MCF 10A (cell line): ENCODE results near the gene VAPA. TPM values are rescaled to one million over a fixed set of nuclear protein-coding genes. Genes with fewer than 3 reads are reported as not detected.

Source experiments
- BruUV-seq: library from RNA; stranded (reverse); fragments of 400-500 nt; replicated peaks from 2 replicates; lab custom pipeline; 2021; lab: Mats Ljungman, UMichigan
- CTCF ChIA-PET: fragments of 300-600 bp; sonication (Branson Sonifier 250); formaldehyde crosslinking; extraction: SDS; loops from one replicate; lab custom pipeline; 2021; ENCODE audit warnings: antibody characterized with exemption, inconsistent platforms; lab: Yijun Ruan, JAX
- POLR2A ChIA-PET: fragments of 300-600, 350-650 bp; sonication (Branson Sonifier 250); formaldehyde crosslinking; extraction: SDS; loops from one replicate; lab custom pipeline; 2020; ENCODE audit warnings: antibody characterized with exemption, inconsistent platforms; lab: Yijun Ruan, JAX
- DNase-seq: peaks from one replicate; pipeline ENCODE4 v3.0.0-alpha.2; 2018; ENCODE audit not compliant: unreplicated experiment
- H3K27ac Mint-ChIP-seq: one replicate; pipeline ENCODE4 v1.8.0; 2022; ENCODE audit warnings: mild to moderate bottlenecking, low read depth, mixed read lengths; ENCODE audit not compliant: unreplicated experiment
- H3K27me3 Mint-ChIP-seq: one replicate; pipeline ENCODE4 v1.8.0; 2022; ENCODE audit warnings: mixed read lengths; ENCODE audit not compliant: insufficient read depth, unreplicated experiment
- H3K36me3 Mint-ChIP-seq: one replicate; pipeline ENCODE4 v1.8.0; 2022; ENCODE audit warnings: mild to moderate bottlenecking, moderate library complexity, mixed read lengths; ENCODE audit not compliant: insufficient read depth, unreplicated experiment
- H3K4me1 Mint-ChIP-seq: one replicate; pipeline ENCODE4 v1.8.0; 2022; ENCODE audit warnings: mixed read lengths; ENCODE audit not compliant: insufficient read depth, unreplicated experiment
- H3K4me3 Mint-ChIP-seq: one replicate; pipeline ENCODE4 v1.8.0; 2022; ENCODE audit warnings: mild to moderate bottlenecking, moderate library complexity, mixed read lengths; ENCODE audit not compliant: unreplicated experiment
- H3K9me3 Mint-ChIP-seq: one replicate; pipeline ENCODE4 v1.8.0; 2022; ENCODE audit warnings: mixed read lengths; ENCODE audit not compliant: unreplicated experiment
- intact Hi-C: fragments of 100-400 bp; cut with micrococcal nuclease; formaldehyde crosslinking; loops from 2 replicates; pipeline ENCODE4 v1.14.1; 2022
- total RNA-seq: library from RNA; stranded (reverse); gene quantifications from 2 replicates; pipeline ENCODE4 v1.2.3, GENCODE V29; 2022
- TF ChIP-seq, protein P1 (sequence below): fragments of 200-600 bp; IDR thresholded peaks from one replicate; pipeline ENCODE4 v1.8.0; 2022; ENCODE audit warnings: antibody characterized with exemption, mild to moderate bottlenecking; ENCODE audit not compliant: unreplicated experiment

The VAPA gene
- total RNA-seq, 1 experiment from 2014 or later: 286 TPM

DNA sequence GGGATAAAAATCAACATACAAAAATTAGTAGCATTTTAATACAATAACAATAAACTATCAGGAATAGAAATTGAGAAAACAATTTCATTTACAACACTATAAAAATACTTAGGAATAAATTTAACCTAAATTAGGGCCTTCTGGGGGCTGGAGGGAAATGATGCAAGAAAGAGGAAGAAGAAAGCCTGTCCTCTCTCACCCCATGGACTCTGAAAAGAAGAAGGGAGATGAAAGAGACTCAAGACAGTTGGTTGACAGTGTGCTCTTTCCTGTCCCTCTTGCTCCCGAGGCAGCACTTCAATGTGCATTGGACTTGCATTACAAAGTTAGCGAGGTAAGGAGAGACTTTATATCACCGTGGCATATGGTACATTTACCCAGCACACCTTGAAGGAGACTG, 88.5 kb downstream of the VAPA start:
- Mint-ChIP-seq H3K4me3 (no peak overlapping the region), H3K4me1 (no peaks in the 10 kb centered on the region), H3K9me3 (peaks cover 21% of the 10 kb centered on the region), H3K27me3 (no peaks in the 10 kb centered on the region), H3K36me3 (no peaks in the 10 kb centered on the region), H3K27ac (no peak overlapping the region)
- no peak for DNase-seq
- no TSS peak for BruUV-seq
- ChIA-PET POLR2A (no interaction called here), CTCF (no interaction called here)
- intact Hi-C loops: no loop called here
- TF ChIP-seq, protein P1, sequence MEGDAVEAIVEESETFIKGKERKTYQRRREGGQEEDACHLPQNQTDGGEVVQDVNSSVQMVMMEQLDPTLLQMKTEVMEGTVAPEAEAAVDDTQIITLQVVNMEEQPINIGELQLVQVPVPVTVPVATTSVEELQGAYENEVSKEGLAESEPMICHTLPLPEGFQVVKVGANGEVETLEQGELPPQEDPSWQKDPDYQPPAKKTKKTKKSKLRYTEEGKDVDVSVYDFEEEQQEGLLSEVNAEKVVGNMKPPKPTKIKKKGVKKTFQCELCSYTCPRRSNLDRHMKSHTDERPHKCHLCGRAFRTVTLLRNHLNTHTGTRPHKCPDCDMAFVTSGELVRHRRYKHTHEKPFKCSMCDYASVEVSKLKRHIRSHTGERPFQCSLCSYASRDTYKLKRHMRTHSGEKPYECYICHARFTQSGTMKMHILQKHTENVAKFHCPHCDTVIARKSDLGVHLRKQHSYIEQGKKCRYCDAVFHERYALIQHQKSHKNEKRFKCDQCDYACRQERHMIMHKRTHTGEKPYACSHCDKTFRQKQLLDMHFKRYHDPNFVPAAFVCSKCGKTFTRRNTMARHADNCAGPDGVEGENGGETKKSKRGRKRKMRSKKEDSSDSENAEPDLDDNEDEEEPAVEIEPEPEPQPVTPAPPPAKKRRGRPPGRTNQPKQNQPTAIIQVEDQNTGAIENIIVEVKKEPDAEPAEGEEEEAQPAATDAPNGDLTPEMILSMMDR: no peak

DNA sequence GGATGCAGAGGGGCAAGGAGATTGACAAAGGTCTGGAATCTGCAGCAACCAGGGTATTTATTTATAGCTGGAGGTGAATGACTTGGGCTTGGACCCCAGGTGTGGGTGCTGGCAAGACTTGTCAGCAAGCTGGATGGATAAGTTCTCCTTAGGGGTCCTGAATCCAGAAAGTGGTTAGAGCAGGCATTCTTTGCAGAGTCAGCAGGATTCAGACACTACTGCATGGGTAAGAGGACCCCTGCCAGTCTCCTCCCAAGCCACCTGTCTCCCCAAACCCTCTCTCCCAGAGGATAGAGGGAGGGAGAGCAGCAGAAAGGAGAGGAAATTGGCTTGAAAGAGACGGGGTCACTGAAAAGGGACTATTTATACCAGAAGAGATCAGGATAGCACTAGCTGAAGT, 89.5 kb downstream of the VAPA start:
- CTCF ChIA-PET: interaction anchor here (1.0 to 1.3 kb wide), 2 partner anchors 31 to 516 kb away, joined by 4 to 6 read pairs; no protein-coding TSS in a partner anchor
- no peak for DNase-seq
- TF ChIP-seq, protein P1: no peak

DNA sequence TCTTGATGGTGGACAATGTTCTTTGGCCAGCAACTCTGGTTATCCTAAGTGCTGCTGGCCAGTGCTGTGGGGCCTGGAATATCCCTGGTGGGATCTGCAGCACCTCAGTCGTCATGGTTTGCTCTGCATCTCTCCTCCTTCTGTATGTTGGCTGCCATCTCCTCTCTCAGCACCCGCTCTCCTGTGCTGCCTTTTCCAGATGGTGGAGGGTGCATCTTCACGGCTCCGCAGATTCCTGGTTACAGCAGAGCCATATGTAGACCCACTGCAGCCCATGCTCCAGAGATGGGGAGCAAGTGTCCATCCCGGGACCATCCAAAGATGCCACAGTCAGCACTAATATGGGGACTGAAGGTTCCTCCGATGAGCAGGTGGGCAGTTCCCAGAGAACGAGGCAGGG, 90.0 kb downstream of the VAPA start:
- no peak for DNase-seq
- intact Hi-C loops: no loop called here
- H3K4me3 Mint-ChIP-seq: no peak overlapping the region
- BruUV-seq: no TSS peak
- H3K27me3 Mint-ChIP-seq: no peaks in the 10 kb centered on the region
- POLR2A ChIA-PET: no interaction called here
- no peaks in the 10 kb centered on the region for H3K4me1 Mint-ChIP-seq
- CTCF ChIA-PET: interaction anchor here (1.3 kb wide), 1 partner anchor 515 kb away, joined by 6 read pairs; no protein-coding TSS in a partner anchor
- H3K36me3 Mint-ChIP-seq: no peaks in the 10 kb centered on the region
- H3K27ac Mint-ChIP-seq: no peak overlapping the region
- H3K9me3 Mint-ChIP-seq: peaks cover 12% of the 10 kb centered on the region
- TF ChIP-seq, protein P1: no peak

More for the DNA sequence above, 89.5 kb downstream of the VAPA start:
- no TSS peak for BruUV-seq
- no peaks in the 10 kb centered on the region for H3K36me3 Mint-ChIP-seq
- no peak overlapping the region for H3K27ac Mint-ChIP-seq
- POLR2A ChIA-PET: interaction anchor here (0.6 kb wide), 1 partner anchor 407 kb away, joined by 3 read pairs; no protein-coding TSS in a partner anchor
- no peaks in the 10 kb centered on the region for H3K4me1 Mint-ChIP-seq
- no peaks in the 10 kb centered on the region for H3K27me3 Mint-ChIP-seq
- H3K9me3 Mint-ChIP-seq: peaks cover 15% of the 10 kb centered on the region
- no peak overlapping the region for H3K4me3 Mint-ChIP-seq
- intact Hi-C loops: no loop called here

DNA sequence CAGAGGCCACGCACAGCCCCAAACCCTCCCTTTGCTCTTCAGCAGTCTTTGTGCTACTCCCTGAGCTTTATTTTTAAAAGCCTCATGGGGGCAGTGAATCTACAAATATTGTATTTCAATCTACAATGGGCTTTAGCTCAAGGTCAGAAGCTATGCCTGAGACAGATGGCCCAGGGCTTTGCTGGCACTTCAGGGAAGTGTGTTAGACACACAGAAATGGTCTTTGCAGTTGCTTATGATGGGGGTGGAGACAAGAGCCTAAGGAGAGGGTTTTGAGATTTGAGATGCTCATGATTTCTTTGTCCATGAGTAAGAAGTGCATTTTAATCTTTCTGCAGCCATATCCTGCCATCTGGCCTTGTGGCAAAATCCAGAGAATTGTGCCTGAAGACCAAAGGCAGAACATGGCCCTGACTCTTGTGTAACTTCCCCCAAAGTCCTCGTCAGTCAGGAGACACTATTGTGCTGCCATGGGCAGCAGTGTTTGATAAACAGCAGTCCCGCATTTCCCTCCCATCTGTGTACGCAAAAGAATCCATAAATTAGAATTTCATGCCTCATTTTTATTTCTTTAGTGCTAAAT, 92.6 kb downstream of the VAPA start:
- intact Hi-C loops: loop anchor here (1.0 kb wide), 1 partner anchor 514 kb away; no protein-coding TSS in a partner anchor
- ChIA-PET CTCF (interaction anchor here (0.7 to 2.8 kb wide), 5 partner anchors 11 to 514 kb away, joined by 3 to 22 read pairs (median 4); no protein-coding TSS in a partner anchor), POLR2A (interaction anchor here (1.4 kb wide), 1 partner anchor 513 kb away, joined by 8 read pairs; no protein-coding TSS in a partner anchor)
- TF ChIP-seq, protein P1: peak; percentile 16
- H3K4me1 Mint-ChIP-seq: no peaks in the 10 kb centered on the region
- no peaks in the 10 kb centered on the region for H3K27me3 Mint-ChIP-seq
- no TSS peak for BruUV-seq
- no peak overlapping the region for H3K27ac Mint-ChIP-seq
- no peaks in the 10 kb centered on the region for H3K36me3 Mint-ChIP-seq
- DNase-seq: peak; percentile 27
- no peak overlapping the region for H3K4me3 Mint-ChIP-seq
- no peaks in the 10 kb centered on the region for H3K9me3 Mint-ChIP-seq
